HepG2 (cell line): ENCODE results near the gene TNNI3K.

Source experiments
- BHLHE40 ChIP-seq: IDR thresholded peaks from 2 replicates; pipeline ENCODE4 v1.6.1; 2011; ENCODE audit warnings: low read length, improper control_type of control experiment
- CTCF ChIP-seq: sonication (generic); formaldehyde crosslinking; IDR thresholded peaks from 2 replicates; pipeline ENCODE4 v1.5.0; 2020; ENCODE audit warnings: mild to moderate bottlenecking, missing genetic modification reagents, moderate library complexity
- GATAD2A ChIP-seq: IDR thresholded peaks from 2 replicates; pipeline ENCODE4 v1.6.1; 2016
- HIC2 ChIP-seq: sonication (generic); formaldehyde crosslinking; IDR thresholded peaks from 2 replicates; pipeline ENCODE4 v1.9.0; 2022; ENCODE audit warnings: low read depth, missing genetic modification reagents
- JUND ChIP-seq: sonication (generic); formaldehyde crosslinking; IDR thresholded peaks from 2 replicates; pipeline ENCODE4 v1.8.0; 2022; ENCODE audit warnings: mild to moderate bottlenecking, missing genetic modification reagents
- NCOA2 ChIP-seq: sonication (generic); formaldehyde crosslinking; IDR thresholded peaks from 2 replicates; pipeline ENCODE4 v1.8.0; 2022; ENCODE audit warnings: inconsistent platforms
- POLR2A ChIP-seq, 2 experiments: IDR thresholded peaks; 2 replicates each; pipeline ENCODE4 v1.6.1; 2011; ENCODE audit warnings: low read depth in 2 of 2, low read length in 2 of 2, mild to moderate bottlenecking in 1 of 2, moderate library complexity in 1 of 2; ENCODE audit not compliant: insufficient read depth in 1 of 2
- PREB ChIP-seq: sonication (generic); formaldehyde crosslinking; IDR thresholded peaks from 2 replicates; pipeline ENCODE4 v1.4.0; 2020; ENCODE audit warnings: missing genetic modification reagents
- TCF7 ChIP-seq: sonication (generic); IDR thresholded peaks from 2 replicates; pipeline ENCODE4 v1.6.1; 2016; ENCODE audit warnings: antibody characterized with exemption, low read depth
- ZBTB44 ChIP-seq: sonication (generic); formaldehyde crosslinking; IDR thresholded peaks from 2 replicates; pipeline ENCODE4 v1.4.0; 2020; ENCODE audit warnings: missing genetic modification reagents
- ZNF124 ChIP-seq: sonication (generic); formaldehyde crosslinking; IDR thresholded peaks from 2 replicates; pipeline ENCODE4 v1.4.0; 2020; ENCODE audit warnings: missing genetic modification reagents

GRCh38 chr1:74362691-74363090 is 127.5 kb downstream of the TNNI3K start:
- TF ChIP-seq PREB (CRISPR knock-in tag) (no peak), POLR2A (IDR thresholded peaks at IDR 0.05; ENCODE audit: insufficient read depth in 1 of 2, low read depth in 2 of 2, low read length in 2 of 2) (no peak), BHLHE40 (no peak), CTCF (CRISPR knock-in tag) (no peak), NCOA2 (CRISPR knock-in tag) (no peak), TCF7 (no peak), HIC2 (no peak), ZNF124 (CRISPR knock-in tag) (no peak), ZBTB44 (no peak), JUND (CRISPR knock-in tag) (no peak), GATAD2A (CRISPR knock-in tag) (no peak)
